Kasumi-1 (cell line): ENCODE measurements around the gene TAF11L4.
"Not testable (repeated sequence)": the region's sequence is repeated elsewhere in the genome, so short reads cannot be mapped to it uniquely, and the experiment has no call there.

ENCODE experiments used
- DNase-seq, 2 experiments: peaks; one replicate each; lab custom pipeline; 2025; lab: John Stamatoyannopoulos, UW

TAF11L4 gene

DNA sequence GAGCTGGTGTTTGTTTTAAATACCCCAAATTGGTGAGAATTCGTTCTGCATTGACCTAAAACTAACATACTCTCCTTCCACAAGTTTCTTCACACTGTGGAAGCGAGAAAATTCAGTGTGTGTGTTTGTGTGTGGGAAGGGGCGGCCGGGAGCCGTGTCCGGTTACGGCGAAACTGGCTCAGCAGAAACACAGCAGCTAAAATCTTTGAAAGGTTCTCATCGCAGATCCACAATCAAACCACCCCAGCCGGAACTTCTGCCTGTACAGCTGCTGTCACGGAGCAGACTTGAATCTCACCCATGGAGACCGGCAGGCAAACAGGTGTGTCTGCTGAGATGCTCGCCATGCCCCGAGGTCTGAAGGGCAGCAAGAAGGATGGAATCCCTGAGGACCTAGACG is at the start of gene TAF11L4:
TAF11L4 (plus strand) TSS at position 301 of the 400 bp plus-strand sequence.
- not testable (repeated sequence) for DNase-seq

DNA sequence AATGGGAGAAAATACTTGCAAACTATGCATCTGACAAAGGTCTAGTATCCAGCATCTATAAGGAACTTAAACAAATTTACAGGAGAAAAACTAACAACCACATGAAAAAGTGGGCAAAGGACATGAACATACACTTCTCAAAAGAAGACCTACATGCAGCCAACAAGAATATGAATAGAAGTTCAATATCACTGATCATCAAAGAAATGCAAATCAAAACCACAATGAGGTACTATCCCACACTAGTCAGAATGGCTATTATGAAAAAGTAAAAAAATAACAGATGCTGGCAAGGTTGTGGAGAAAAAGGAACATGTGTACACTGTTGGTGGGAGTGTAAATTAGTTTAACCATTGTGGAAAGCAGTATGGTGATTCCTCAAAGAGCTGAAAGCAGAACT is 46.5 kb upstream of the TAF11L4 start:
- not testable (repeated sequence) for DNase-seq

DNA sequence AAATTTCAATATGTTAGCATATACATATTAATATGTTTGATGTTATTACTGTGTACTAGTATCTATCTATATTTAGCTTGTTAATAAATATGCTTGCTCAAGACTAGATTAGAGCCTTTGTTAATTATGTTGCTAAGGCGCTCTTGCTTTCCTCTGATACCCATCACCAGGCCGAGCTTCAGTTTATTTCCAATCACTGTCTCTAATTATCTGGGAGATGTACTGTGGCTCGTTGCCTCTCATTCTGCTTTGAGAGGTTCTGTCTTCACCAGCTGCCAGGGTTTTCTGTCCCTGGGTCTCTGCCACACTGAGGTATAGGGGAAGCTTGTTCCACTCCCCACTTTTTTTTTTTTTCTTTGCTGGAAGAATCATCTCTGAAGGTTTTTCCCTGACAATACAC is 44.6 kb upstream of the TAF11L4 start:
- no peak for DNase-seq

DNA sequence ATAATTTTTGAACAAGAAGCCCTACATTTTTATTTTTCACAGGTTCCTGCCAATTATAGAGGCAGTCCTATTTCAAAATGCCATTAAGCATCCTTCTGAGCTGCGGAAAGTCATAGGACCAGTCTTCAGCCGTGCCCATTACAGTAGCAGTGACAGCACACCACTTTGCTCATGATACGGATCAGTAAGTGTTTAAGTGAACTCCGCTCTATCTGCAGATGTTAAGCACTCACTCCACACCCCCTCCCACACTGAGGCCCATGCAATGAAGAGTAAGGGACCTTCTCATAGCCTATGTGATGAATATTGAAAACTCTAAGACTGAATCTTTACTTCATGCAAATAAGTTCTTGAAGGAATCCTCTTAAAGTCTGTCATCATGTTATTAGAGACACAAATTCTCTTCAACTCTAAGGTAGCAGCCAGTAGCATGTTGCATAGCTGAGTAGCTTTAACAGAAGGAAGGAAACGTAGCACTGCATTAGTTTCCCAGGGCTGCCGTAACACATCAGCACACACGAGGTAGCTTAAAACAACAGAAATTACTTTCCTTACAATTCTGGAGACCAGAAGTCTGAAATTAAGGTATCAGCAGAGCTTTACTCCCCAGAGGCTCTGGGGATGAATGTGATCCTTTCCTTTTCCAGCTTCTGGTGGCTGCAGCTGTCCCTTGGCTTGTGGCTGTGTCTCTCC is 43.9 kb upstream of the TAF11L4 start:
- no peak for DNase-seq

DNA sequence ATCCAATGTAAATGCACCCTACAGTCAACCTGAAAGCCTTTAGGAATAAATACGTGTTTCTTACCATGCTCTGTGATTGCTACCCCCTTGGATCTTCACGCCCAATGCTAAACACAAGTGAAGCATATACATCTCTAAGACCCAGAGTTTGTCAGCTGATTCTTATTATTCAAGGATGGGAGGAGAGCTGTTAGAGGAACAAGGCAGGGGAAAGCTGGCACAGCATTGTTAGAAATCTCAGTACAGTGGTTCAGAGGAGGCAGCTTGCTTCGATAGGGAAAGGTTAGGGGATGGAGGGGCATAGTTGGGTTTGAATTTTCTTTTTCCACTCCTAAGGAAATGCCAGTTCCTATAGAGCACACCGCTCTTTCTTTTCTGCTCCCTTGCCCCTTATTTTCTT is 40.2 kb upstream of the TAF11L4 start:
- DNase-seq: no peak

DNA sequence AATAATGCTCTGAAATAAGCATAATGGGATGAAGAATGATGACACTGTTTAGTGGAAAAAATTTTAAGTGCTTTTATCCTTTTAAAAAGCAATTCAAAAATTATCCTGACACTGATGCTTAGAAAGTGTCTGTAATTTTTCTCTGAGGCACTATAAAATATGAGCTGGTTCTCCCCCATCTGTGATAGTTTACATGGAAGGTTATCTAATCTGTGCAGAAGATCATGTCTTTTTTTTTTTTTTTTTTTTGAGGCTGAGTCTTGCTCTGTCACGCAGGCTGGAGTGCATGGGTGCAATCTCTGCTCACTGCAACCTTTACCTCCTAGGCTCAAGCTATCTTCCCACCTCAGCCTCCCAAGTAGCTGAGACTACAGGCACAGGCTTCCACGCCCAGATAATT is 38.8 kb upstream of the TAF11L4 start:
- DNase-seq: no peak

DNA sequence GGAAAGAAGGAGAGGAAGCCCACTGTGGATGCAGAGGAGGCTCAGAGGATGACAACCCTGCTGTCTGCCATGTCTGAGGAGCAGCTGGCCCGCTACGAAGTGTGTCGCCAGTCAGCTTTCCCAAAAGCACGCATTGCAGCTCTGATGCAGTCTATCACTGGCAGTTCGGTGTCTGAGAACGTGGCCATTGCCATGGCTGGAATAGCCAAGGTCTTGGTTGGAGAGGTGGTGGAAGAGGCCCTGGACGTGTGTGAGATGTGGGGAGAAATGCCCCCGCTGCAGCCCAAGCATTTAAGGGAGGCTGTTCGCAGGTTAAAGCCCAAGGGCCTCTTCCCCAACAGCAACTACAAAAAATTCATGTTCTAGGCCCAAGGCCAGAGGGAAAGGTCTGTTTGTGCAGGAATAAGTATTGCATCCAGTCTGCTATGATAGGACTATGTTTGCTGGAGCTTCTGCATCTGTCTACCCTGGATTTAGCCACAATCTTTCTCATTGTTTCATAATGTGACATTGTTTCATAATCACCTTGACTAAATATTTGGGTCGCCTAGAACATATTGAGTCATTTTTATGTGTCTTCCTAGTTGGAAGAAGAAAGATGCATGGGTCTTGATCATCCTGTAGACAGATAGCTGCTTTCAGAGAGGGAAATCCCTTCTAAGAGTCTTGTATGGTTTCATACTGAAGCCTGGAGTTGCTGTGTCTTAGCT is 35.0 kb upstream of the TAF11L4 start:
- DNase-seq: not testable (repeated sequence)

DNA sequence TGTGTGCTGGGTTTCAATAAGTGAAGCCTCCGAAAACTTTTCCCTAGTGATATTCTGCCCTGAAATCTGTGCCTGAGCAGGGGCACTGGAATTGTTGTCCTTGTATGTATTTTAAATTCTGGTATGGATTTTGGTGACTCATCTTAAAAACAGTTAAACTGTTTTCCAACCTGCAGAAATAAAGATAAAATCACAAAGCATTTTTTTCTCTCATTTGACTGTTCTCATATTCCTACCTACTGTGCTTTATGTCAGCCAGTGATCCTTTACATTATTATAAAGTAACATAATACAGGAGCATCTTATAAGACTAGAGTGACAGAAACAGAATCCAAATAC is 34.5 kb upstream of the TAF11L4 start:
- DNase-seq: no peak

DNA sequence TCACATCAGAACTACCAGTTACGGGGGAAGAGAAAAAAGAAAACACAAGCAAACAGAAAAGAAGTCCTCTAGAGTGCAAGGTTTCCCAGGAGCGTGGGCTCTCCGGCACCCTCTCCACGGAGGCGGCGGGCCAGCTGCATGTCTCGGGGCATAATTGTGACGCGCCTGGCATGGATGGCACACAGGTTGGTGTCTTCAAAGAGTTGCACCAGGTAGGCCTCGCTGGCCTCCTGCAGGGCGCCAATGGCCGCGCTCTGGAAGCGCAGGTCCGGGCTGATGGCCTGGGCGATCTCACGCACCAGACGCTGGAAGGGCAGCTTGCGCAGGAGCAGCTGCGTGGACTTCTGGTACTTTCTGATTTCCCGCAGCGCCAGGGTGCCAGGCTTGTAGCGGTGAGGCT is 30.3 kb upstream of the TAF11L4 start:
- DNase-seq: not testable (repeated sequence)

DNA sequence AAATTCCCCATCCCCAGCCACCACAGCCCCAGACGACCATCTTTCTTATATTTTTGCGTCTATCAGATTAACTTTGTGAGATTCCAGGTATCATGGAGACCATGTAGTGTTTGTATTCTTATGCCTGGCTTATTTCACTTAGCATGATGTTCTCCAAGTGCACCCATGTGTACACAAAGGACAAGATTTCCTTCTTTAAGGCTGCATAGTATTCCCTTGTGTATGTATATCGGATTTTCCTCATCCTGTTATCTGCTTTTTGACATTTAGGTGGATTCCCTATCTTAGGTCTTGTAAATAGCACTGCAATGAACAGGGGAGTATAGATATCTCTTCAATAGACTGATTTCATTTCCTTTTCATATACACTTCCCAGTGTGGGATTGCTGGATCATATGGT is 28.8 kb upstream of the TAF11L4 start:
- no peak for DNase-seq

DNA sequence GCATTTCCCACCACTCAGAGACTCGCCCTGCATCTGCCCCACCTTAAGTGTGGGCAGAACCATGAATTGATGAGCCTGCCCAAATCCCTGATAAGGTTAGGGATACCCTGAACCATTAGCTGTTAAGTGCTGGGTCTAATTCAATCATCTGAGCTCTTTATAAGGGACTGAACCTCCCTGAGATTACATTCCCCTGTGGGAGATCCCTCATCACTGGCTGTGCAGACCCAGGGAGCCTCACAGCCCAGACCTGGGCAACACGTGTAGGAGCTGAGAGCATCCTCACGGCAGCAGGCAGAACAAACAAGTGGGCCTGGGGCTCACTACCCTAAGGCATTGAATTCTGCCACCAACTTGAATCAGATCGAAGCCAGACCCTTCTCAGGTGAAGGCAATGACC is 24.2 kb upstream of the TAF11L4 start:
- DNase-seq: no peak

DNA sequence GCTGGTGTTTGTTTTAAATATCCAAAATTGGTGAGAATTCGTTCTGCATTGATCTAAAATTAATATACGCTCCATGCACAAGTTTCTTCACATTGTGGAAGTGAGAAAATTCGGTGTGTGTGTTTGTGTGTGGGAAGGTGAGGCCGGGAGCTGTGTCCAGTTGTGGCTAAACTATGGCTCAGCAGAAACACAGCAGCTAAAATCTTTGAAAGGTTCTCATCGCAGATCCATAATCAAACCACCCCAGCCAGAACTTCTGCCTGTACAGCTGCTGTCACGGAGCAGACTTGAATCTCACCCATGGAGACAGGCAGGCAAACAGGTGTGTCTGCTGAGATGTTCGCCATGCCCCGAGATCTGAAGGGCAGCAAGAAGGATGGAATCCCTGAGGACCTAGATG is 23.7 kb upstream of the TAF11L4 start, which contains the start of gene TAF11L2:
TAF11L2 (plus strand) TSS at position 301 of the 400 bp plus-strand sequence.
- DNase-seq: not testable (repeated sequence)

DNA sequence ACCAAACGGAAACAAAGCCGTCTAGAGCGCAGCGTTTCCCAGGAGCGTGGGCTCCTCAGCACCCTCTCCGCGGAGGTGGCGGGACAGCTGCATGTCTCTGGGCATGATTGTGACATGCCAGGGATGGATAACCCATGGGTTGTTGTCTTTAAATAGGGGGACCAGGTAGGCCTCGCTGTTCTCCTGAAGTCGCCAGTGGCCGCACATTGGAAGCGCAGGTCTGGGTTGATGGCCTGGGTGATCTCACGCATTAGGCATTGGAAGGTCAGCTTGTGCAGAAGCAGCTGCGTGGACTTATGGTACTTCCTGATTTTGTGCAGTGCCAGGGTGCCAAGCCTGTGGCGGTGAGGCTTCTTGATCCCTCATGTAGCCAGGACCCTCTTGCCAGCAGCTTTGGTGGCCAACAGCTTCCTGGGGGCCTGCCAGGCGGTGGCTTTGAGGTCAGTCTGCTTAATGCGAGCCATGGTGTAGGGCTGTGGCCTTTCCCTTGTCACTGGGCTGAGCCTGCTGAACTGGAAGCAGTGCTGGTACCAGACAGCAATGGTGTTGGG is 9.8 kb upstream of the TAF11L4 start:
- DNase-seq: no peak

DNA sequence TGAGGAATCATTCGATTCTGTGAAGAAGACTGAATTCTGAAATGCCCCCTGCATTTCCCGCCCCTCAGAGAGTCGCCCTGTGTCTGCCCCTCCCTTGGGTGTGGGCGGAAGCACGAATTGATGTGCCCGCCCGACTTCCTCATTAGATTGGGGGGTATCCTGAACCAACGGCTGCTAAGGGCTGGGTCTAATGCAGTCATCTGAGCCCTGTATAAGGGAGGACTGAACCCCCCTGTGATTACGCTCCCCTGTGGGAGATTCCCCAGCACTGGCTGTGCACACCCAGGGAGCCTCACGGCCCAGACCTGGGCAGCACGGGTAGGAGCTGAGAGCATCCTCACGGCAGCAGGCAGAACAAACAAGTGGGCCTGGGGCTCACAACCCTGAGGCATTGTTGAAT is 4.1 kb upstream of the TAF11L4 start:
- DNase-seq: not testable (repeated sequence)

DNA sequence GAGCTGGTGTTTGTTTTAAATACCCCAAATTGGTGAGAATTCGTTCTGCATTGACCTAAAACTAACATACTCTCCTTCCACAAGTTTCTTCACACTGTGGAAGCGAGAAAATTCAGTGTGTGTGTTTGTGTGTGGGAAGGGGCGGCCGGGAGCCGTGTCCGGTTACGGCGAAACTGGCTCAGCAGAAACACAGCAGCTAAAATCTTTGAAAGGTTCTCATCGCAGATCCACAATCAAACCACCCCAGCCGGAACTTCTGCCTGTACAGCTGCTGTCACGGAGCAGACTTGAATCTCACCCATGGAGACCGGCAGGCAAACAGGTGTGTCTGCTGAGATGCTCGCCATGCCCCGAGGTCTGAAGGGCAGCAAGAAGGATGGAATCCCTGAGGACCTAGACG is 3.5 kb upstream of the TAF11L4 start, which contains the start of gene TAF11L3:
TAF11L3 (plus strand) TSS at position 301 of the 400 bp plus-strand sequence.
- not testable (repeated sequence) for DNase-seq

DNA sequence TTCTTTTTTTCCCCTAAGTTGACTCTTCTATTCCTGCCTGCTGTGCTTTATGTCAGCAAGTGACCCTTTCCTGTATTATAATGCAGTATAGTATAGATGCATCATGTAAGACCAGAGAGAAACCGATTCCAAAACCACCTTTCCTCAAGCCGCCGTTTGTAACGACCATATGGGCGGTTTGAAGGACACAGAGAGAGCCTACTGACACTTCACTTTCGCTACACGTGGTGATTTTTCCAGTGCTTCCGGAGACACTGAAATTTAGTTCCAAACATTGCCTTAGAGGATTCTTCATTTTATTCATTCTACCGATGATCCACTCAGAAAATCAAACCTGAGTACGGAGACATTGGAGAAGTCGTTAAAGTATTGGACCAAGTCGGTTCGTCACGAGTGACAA is 2.1 kb upstream of the TAF11L4 start:
- not testable (repeated sequence) for DNase-seq

DNA sequence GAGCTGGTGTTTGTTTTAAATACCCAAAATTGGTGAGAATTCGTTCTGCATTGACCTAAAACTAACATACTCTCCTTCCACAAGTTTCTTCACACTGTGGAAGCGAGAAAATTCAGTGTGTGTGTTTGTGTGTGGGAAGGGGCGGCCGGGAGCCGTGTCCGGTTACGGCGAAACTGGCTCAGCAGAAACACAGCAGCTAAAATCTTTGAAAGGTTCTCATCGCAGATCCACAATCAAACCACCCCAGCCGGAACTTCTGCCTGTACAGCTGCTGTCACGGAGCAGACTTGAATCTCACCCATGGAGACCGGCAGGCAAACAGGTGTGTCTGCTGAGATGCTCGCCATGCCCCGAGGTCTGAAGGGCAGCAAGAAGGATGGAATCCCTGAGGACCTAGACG is 3.3 kb downstream of the TAF11L4 start, which contains the start of gene TAF11L5:
TAF11L5 (plus strand) TSS at position 301 of the 400 bp plus-strand sequence.
- DNase-seq: not testable (repeated sequence)

DNA sequence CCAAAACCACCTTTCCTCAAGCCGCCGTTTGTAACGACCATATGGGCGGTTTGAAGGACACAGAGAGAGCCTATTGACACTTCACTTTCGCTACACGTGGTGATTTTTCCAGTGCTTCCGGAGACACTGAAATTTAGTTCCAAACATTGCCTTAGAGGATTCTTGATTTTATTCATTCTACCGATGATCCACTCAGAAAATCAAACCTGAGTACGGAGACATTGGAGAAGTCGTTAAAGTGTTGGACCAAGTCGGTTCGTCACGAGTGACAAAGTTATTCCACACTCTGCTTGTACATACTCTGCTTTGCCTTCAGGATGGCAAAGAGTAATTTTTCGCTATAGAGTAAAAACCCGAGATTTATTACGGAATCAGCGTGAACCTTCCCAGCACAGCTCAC is 4.9 kb downstream of the TAF11L4 start:
- DNase-seq: not testable (repeated sequence)

DNA sequence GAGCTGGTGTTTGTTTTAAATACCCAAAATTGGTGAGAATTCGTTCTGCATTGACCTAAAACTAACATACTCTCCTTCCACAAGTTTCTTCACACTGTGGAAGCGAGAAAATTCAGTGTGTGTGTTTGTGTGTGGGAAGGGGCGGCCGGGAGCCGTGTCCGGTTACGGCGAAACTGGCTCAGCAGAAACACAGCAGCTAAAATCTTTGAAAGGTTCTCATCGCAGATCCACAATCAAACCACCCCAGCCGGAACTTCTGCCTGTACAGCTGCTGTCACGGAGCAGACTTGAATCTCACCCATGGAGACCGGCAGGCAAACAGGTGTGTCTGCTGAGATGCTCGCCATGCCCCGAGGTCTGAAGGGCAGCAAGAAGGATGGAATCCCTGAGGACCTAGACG is 6.8 kb downstream of the TAF11L4 start, which contains the start of gene TAF11L6:
TAF11L6 (plus strand) TSS at position 301 of the 400 bp plus-strand sequence.
- DNase-seq: not testable (repeated sequence)
